ENCODE results near the gene VWA3B.
"Not testable (repeated sequence)": the region's sequence is repeated elsewhere in the genome, so short reads cannot be mapped to it uniquely, and the experiment has no call there.

VWA3B gene

GRCh38 chr2:98297817-98298682 is 211.1 kb downstream of the VWA3B start:
- no peak for DNase-seq (ENCODE audit: low read depth in 2 of 2)

GRCh38 chr2:98298683-98299164 is 211.8 kb downstream of the VWA3B start:
- no peak for DNase-seq (ENCODE audit: low read depth in 2 of 2)

- no peak for DNase-seq (ENCODE audit: low read depth in 2 of 2)
Observed at GRCh38 chr2:98299211-98299905, 212.4 kb downstream of the VWA3B start.

- DNase-seq (ENCODE audit: low read depth in 2 of 2), result no peak
Observed at GRCh38 chr2:98300141-98300874, 213.3 kb downstream of the VWA3B start.

GRCh38 chr2:98301469-98301868 is 214.5 kb downstream of the VWA3B start:
- no peak for DNase-seq (ENCODE audit: low read depth in 2 of 2)

GRCh38 chr2:98307131-98307696 is 220.2 kb downstream of the VWA3B start:
- not testable (repeated sequence) for DNase-seq (ENCODE audit: low read depth in 2 of 2)

GRCh38 chr2:98308068-98308467 is 221.1 kb downstream of the VWA3B start:
- DNase-seq (ENCODE audit: low read depth in 2 of 2), result no peak

GRCh38 chr2:98308532-98308931 is 221.6 kb downstream of the VWA3B start:
- no peak for DNase-seq (ENCODE audit: low read depth in 2 of 2)

- no peak for DNase-seq (ENCODE audit: low read depth in 2 of 2)
Observed at GRCh38 chr2:98309580-98309979, 222.6 kb downstream of the VWA3B start.

- no peak for DNase-seq (ENCODE audit: low read depth in 2 of 2)
Observed at GRCh38 chr2:98310010-98310409, 223.0 kb downstream of the VWA3B start.

- no peak for DNase-seq (ENCODE audit: low read depth in 2 of 2)
Observed at GRCh38 chr2:98311090-98311489, 224.1 kb downstream of the VWA3B start.

- no peak for DNase-seq (ENCODE audit: low read depth in 2 of 2)
Observed at GRCh38 chr2:98311771-98312545, 225.0 kb downstream of the VWA3B start.

GRCh38 chr2:98313492-98314250 is 226.7 kb downstream of the VWA3B start:
- DNase-seq (ENCODE audit: low read depth in 2 of 2), result no peak

- DNase-seq (ENCODE audit: low read depth in 2 of 2), result no peak
Observed at GRCh38 chr2:98314251-98314650, 227.3 kb downstream of the VWA3B start.

GRCh38 chr2:98315957-98316356 is 229.0 kb downstream of the VWA3B start:
- no peak for DNase-seq (ENCODE audit: low read depth in 2 of 2)

- no peak for DNase-seq (ENCODE audit: low read depth in 2 of 2)
Observed at GRCh38 chr2:98317214-98317613, 230.2 kb downstream of the VWA3B start.

- not testable (repeated sequence) for DNase-seq (ENCODE audit: low read depth in 2 of 2)
Observed at GRCh38 chr2:98320171-98320570, 233.2 kb downstream of the VWA3B start.

GRCh38 chr2:98324181-98324580 is 237.2 kb downstream of the VWA3B start:
- DNase-seq (ENCODE audit: low read depth in 2 of 2), result no peak

- no peak for DNase-seq (ENCODE audit: low read depth in 2 of 2)
Observed at GRCh38 chr2:98327776-98328175, 240.8 kb downstream of the VWA3B start.

- no peak for DNase-seq (ENCODE audit: low read depth in 2 of 2)
Observed at GRCh38 chr2:98329549-98329948, 242.6 kb downstream of the VWA3B start.
